ENCODE measurements around the gene EGFR.

Gene EGFR

GRCh38 chr7:55145606-55146005 is 126.8 kb downstream of the EGFR start:
- H3K27ac ChIP-seq (ENCODE audit: low read length) = no peak overlapping the region
- no peak for DNase-seq
- H3K27me3 ChIP-seq (replicated peaks; ENCODE audit: insufficient read depth, low read length) = no peaks in the 10 kb centered on the region
- H3K79me2 ChIP-seq (ENCODE audit: low read length) = no peaks in the 10 kb centered on the region
- H4K20me1 ChIP-seq (ENCODE audit: insufficient read depth, low read length) = no peaks in the 10 kb centered on the region
- TF ChIP-seq EZH2phosphoT487 (IDR thresholded peaks at IDR 0.05; ENCODE audit: low read length) (no peak), CTCF (IDR thresholded peaks at IDR 0.05; ENCODE audit: low read length) (no peak), EZH2 (optimal IDR thresholded peaks at IDR 0.05; ENCODE audit: low read depth, low read length) (no peak)
- no peaks in the 10 kb centered on the region for H3K36me3 ChIP-seq (replicated peaks; ENCODE audit: insufficient read depth, low read length)
- H3F3A ChIP-seq (ENCODE audit: insufficient read depth, low read length) = no peaks in the 10 kb centered on the region
- no peaks in the 10 kb centered on the region for H3K9me3 ChIP-seq (replicated peaks; ENCODE audit: insufficient read depth, low read length)
- no peak overlapping the region for H3K4me3 ChIP-seq (ENCODE audit: low read length)
- no peaks in the 10 kb centered on the region for H3K4me1 ChIP-seq (ENCODE audit: low read length)
- H3K9ac ChIP-seq (ENCODE audit: low read length) = no peak overlapping the region
- H3K9me2 ChIP-seq (replicated peaks; ENCODE audit: insufficient read depth, low read length) = no peaks in the 10 kb centered on the region
- H3K4me2 ChIP-seq (ENCODE audit: low read depth, low read length) = no peak overlapping the region
- H2AFZ ChIP-seq (ENCODE audit: low read length) = no peak overlapping the region

GRCh38 chr7:55147101-55147500 is 128.3 kb downstream of the EGFR start:
- no peak overlapping the region for H3K9ac ChIP-seq (ENCODE audit: low read length)
- H3K4me2 ChIP-seq (ENCODE audit: low read depth, low read length) = no peak overlapping the region
- no peaks in the 10 kb centered on the region for H3K36me3 ChIP-seq (replicated peaks; ENCODE audit: insufficient read depth, low read length)
- TF ChIP-seq CTCF (IDR thresholded peaks at IDR 0.05; ENCODE audit: low read length) (no peak), EZH2phosphoT487 (IDR thresholded peaks at IDR 0.05; ENCODE audit: low read length) (no peak), EZH2 (optimal IDR thresholded peaks at IDR 0.05; ENCODE audit: low read depth, low read length) (no peak)
- no peaks in the 10 kb centered on the region for H3F3A ChIP-seq (ENCODE audit: insufficient read depth, low read length)
- H3K27ac ChIP-seq (ENCODE audit: low read length) = no peak overlapping the region
- no peaks in the 10 kb centered on the region for H3K9me2 ChIP-seq (replicated peaks; ENCODE audit: insufficient read depth, low read length)
- H3K9me3 ChIP-seq (replicated peaks; ENCODE audit: insufficient read depth, low read length) = no peaks in the 10 kb centered on the region
- H4K20me1 ChIP-seq (ENCODE audit: insufficient read depth, low read length) = no peaks in the 10 kb centered on the region
- H3K4me1 ChIP-seq (ENCODE audit: low read length) = no peaks in the 10 kb centered on the region
- H3K27me3 ChIP-seq (replicated peaks; ENCODE audit: insufficient read depth, low read length) = no peaks in the 10 kb centered on the region
- H2AFZ ChIP-seq (ENCODE audit: low read length) = no peak overlapping the region
- H3K79me2 ChIP-seq (ENCODE audit: low read length) = no peaks in the 10 kb centered on the region
- DNase-seq = no peak
- H3K4me3 ChIP-seq (ENCODE audit: low read length) = no peak overlapping the region

- no peak overlapping the region for H3K4me3 ChIP-seq (ENCODE audit: low read length)
- no peaks in the 10 kb centered on the region for H3K27me3 ChIP-seq (replicated peaks; ENCODE audit: insufficient read depth, low read length)
- no peaks in the 10 kb centered on the region for H4K20me1 ChIP-seq (ENCODE audit: insufficient read depth, low read length)
- no peaks in the 10 kb centered on the region for H3K36me3 ChIP-seq (replicated peaks; ENCODE audit: insufficient read depth, low read length)
- no peaks in the 10 kb centered on the region for H3K4me1 ChIP-seq (ENCODE audit: low read length)
- H3K4me2 ChIP-seq (ENCODE audit: low read depth, low read length) = no peak overlapping the region
- no peaks in the 10 kb centered on the region for H3K79me2 ChIP-seq (ENCODE audit: low read length)
- no peaks in the 10 kb centered on the region for H3K9me2 ChIP-seq (replicated peaks; ENCODE audit: insufficient read depth, low read length)
- H3F3A ChIP-seq (ENCODE audit: insufficient read depth, low read length) = no peaks in the 10 kb centered on the region
- TF ChIP-seq EZH2 (optimal IDR thresholded peaks at IDR 0.05; ENCODE audit: low read depth, low read length) = no peak
- no peak for TF ChIP-seq CTCF (IDR thresholded peaks at IDR 0.05; ENCODE audit: low read length)
- no peak for TF ChIP-seq EZH2phosphoT487 (IDR thresholded peaks at IDR 0.05; ENCODE audit: low read length)
- H3K27ac ChIP-seq (ENCODE audit: low read length) = no peak overlapping the region
- H3K9me3 ChIP-seq (replicated peaks; ENCODE audit: insufficient read depth, low read length) = no peaks in the 10 kb centered on the region
- no peak for DNase-seq
- H3K9ac ChIP-seq (ENCODE audit: low read length) = no peak overlapping the region
- H2AFZ ChIP-seq (ENCODE audit: low read length) = no peak overlapping the region
These were observed 128.9 kb downstream of the EGFR start for GRCh38 chr7:55147736-55148135.
